ENCODE results near the gene PAX8.
"Not testable (repeated sequence)": the region's sequence is repeated elsewhere in the genome, so short reads cannot be mapped to it uniquely, and the experiment has no call there.

GRCh38 chr2:113325161-113325731 is 46.5 kb upstream of the PAX8 start:
- TF ChIP-seq CTCF (IDR thresholded peaks at IDR 0.05); ZFX (IDR thresholded peaks at IDR 0.05; ENCODE audit: borderline replicate concordance): not testable (repeated sequence)

Measured in 22Rv1 (cell line).